ENCODE measurements around the gene PRRG4. TPM values are rescaled to one million over a fixed set of nuclear protein-coding genes. Genes with fewer than 3 reads are reported as not detected.

The PRRG4 gene
- total RNA-seq, 1 experiment from 2014 or later: 11.5 TPM

- intact Hi-C loops (cut with micrococcal nuclease; ENCODE audit: unreplicated experiment): no loop called here
- no peak for DNase-seq
- Histone ChIP-seq H4K20me1 (ENCODE audit: insufficient read depth) (no peaks in the 10 kb centered on the region), H3K4me2 (no peak overlapping the region), H3F3A (ENCODE audit: insufficient read depth, low read depth) (peaks cover 31% of the 10 kb centered on the region), H3K9me2 (ENCODE audit: insufficient read depth) (no peaks in the 10 kb centered on the region), H3K4me1 (replicated peaks; ENCODE audit: insufficient read depth) (peaks cover 33% of the 10 kb centered on the region), H3K4me3 (no peak overlapping the region), H3K27ac (no peak overlapping the region), H3K27me3 (ENCODE audit: insufficient read depth, low read depth) (no peaks in the 10 kb centered on the region), H3K9me3 (ENCODE audit: insufficient read depth, low read depth) (0 out of 2 replicates have a peak, but pooled peaks cover 3% of the 10 kb centered on the region), H3K36me3 (ENCODE audit: low read depth) (0 out of 2 replicates have a peak, but pooled peaks cover 14% of the 10 kb centered on the region), H3K79me2 (ENCODE audit: low read depth) (no peaks in the 10 kb centered on the region), H2AFZ (no peak overlapping the region)
- POLR2A ChIA-PET (ENCODE audit: unreplicated experiment): no interaction called here
- BruUV-seq (replicated peaks): no TSS peak
- TF ChIP-seq CTCF (conservative IDR thresholded peaks at IDR 0.05): no peak
- no peak for TF ChIP-seq EZH2 (IDR thresholded peaks at IDR 0.05; ENCODE audit: low read depth)
- CTCF ChIA-PET: no interaction called here
Observed at GRCh38 chr11:32836946-32837345, 7.2 kb downstream of the PRRG4 start.

GRCh38 chr11:32838505-32839274 is 9.0 kb downstream of the PRRG4 start:
- Histone ChIP-seq H3K4me2 (peak overlapping the region; percentile 73), H2AFZ (no peak overlapping the region), H3K79me2 (ENCODE audit: low read depth) (no peaks in the 10 kb centered on the region), H3K4me3 (peak overlapping the region; percentile 22; the same call in 1 of the 2 replicates), H3K9me2 (ENCODE audit: insufficient read depth) (no peaks in the 10 kb centered on the region), H4K20me1 (ENCODE audit: insufficient read depth) (no peaks in the 10 kb centered on the region), H3K4me1 (replicated peaks; ENCODE audit: insufficient read depth) (peaks cover 33% of the 10 kb centered on the region), H3K27me3 (ENCODE audit: insufficient read depth, low read depth) (no peaks in the 10 kb centered on the region), H3K9me3 (ENCODE audit: insufficient read depth, low read depth) (0 out of 2 replicates have a peak, but pooled peaks cover 3% of the 10 kb centered on the region), H3K36me3 (ENCODE audit: low read depth) (0 out of 2 replicates have a peak, but pooled peaks cover 14% of the 10 kb centered on the region), H3K27ac (peak overlapping the region; percentile 63), H3F3A (ENCODE audit: insufficient read depth, low read depth) (peaks cover 31% of the 10 kb centered on the region)
- intact Hi-C loops (cut with micrococcal nuclease; ENCODE audit: unreplicated experiment): no loop called here
- DNase-seq: peak; percentile 18 to 91
- no TSS peak for BruUV-seq (replicated peaks)
- ChIA-PET CTCF (interaction anchor here (0.7 kb wide), 1 partner anchor 203 kb away, joined by 3 read pairs; no protein-coding TSS in a partner anchor), POLR2A (ENCODE audit: unreplicated experiment) (interaction anchor here (0.5 to 0.6 kb wide), 3 partner anchors 56 to 321 kb away, joined by 4 to 8 read pairs (median 4); no protein-coding TSS in a partner anchor)
- TF ChIP-seq CTCF (conservative IDR thresholded peaks at IDR 0.05) (no peak), EZH2 (IDR thresholded peaks at IDR 0.05; ENCODE audit: low read depth) (no peak)

GRCh38 chr11:32839308-32839707 is 9.6 kb downstream of the PRRG4 start:
- H3K79me2 ChIP-seq (ENCODE audit: low read depth): no peaks in the 10 kb centered on the region
- peak overlapping the region; percentile 63 for H3K27ac ChIP-seq
- H3K4me2 ChIP-seq: peak overlapping the region; percentile 73
- H3K4me1 ChIP-seq (replicated peaks; ENCODE audit: insufficient read depth): peaks cover 33% of the 10 kb centered on the region
- no peak for DNase-seq
- peaks cover 31% of the 10 kb centered on the region for H3F3A ChIP-seq (ENCODE audit: insufficient read depth, low read depth)
- POLR2A ChIA-PET (ENCODE audit: unreplicated experiment): interaction anchor here (0.5 to 0.6 kb wide), 3 partner anchors 55 to 320 kb away, joined by 4 to 8 read pairs (median 4); no protein-coding TSS in a partner anchor
- TF ChIP-seq CTCF (conservative IDR thresholded peaks at IDR 0.05) (no peak), EZH2 (IDR thresholded peaks at IDR 0.05; ENCODE audit: low read depth) (no peak)
- 0 out of 2 replicates have a peak, but pooled peaks cover 3% of the 10 kb centered on the region for H3K9me3 ChIP-seq (ENCODE audit: insufficient read depth, low read depth)
- H3K4me3 ChIP-seq: peak overlapping the region; percentile 22; the same call in 1 of the 2 replicates
- H3K9me2 ChIP-seq (ENCODE audit: insufficient read depth): no peaks in the 10 kb centered on the region
- H3K27me3 ChIP-seq (ENCODE audit: insufficient read depth, low read depth): no peaks in the 10 kb centered on the region
- no peak overlapping the region for H2AFZ ChIP-seq
- intact Hi-C loops (cut with micrococcal nuclease; ENCODE audit: unreplicated experiment): no loop called here
- CTCF ChIA-PET: no interaction called here
- no TSS peak for BruUV-seq (replicated peaks)
- H3K36me3 ChIP-seq (ENCODE audit: low read depth): 0 out of 2 replicates have a peak, but pooled peaks cover 14% of the 10 kb centered on the region
- no peaks in the 10 kb centered on the region for H4K20me1 ChIP-seq (ENCODE audit: insufficient read depth)

Measured in PC-9 (cell line).